Hippocampal formation (tissue), 2 donors: ENCODE data around the gene RFTN1.

Experiments
- DNase-seq, 2 donors: peaks; one replicate each; lab custom pipeline; 2025; lab: John Stamatoyannopoulos, UW

The RFTN1 gene

DNA sequence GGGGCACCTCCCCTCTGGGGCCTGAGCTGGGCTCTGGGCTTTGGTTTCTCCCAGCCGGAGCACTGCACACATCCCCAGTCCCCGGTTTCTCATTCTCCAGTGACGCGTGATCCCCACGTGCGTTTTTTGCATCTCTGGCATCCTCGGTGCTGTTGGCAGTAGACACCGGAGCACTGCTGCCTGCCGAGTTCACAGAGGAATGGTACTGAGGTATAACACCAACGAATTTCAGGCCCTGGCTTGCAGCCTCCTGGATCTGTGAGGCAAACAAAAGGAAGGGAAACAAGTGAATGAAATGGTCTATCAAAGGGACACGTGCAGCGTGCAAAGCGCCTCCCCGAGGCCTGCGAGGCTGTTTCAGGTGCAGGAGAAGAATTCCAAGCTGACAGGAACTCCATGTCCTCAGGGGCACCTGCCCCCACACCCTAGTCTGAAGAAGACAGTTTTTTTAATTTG, 135.6 kb downstream of the RFTN1 start:
- DNase-seq = no peak

DNA sequence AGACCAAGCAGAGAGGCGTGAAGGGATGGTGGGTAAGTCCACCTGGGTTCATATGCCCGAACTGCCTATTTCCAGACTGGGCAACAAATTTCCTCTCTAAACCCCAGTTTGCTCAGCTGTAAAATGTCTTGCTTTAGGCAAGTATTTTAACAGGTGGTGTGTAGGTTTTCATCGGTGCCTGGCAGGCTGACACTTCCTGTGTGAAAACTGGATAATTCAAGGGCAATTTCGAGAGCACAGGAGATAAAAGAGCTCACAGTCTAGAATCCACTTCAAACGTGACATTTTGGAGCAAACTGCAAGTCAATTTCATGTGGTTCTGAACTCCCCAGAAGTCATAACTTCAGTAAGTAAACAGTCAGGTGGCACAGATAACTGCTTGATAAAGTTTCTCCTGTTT, 136.3 kb downstream of the RFTN1 start:
- no peak for DNase-seq

DNA sequence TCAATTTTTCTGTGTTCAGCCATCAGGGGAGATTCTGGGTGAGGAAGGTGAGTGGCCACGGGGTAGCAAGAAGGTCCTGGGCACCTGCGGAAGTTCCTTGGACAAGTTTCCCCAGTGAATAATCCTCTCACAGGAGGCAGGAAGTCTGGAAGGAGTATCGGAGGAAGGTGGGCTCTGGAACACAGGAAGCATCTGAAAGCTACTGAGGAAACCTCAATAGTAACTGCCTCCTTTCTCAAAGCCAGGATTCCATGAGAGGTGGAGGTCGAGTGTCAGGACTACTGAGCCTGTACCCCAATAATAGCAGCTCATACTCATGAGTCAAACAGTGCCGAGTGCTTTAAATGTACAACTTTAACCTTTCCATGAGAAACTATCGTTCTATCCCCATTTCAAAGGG, 137.6 kb downstream of the RFTN1 start:
- DNase-seq = no peak

DNA sequence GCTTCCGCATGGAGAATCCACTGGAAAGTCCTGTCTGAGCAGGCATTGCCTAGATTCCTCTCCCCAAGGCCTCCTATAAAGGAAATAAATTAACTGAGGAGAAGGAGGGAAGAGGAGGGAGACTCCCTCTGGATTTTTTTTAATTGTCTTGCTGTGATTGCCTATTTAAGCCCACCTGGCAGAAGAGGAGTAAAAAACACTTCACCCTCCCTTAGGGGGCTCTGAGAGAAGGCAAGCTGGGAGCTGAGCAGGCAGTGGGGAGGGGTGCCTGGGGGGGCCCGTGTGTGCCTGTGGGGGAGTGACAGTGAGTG, 138.6 kb downstream of the RFTN1 start:
- DNase-seq = no peak

DNA sequence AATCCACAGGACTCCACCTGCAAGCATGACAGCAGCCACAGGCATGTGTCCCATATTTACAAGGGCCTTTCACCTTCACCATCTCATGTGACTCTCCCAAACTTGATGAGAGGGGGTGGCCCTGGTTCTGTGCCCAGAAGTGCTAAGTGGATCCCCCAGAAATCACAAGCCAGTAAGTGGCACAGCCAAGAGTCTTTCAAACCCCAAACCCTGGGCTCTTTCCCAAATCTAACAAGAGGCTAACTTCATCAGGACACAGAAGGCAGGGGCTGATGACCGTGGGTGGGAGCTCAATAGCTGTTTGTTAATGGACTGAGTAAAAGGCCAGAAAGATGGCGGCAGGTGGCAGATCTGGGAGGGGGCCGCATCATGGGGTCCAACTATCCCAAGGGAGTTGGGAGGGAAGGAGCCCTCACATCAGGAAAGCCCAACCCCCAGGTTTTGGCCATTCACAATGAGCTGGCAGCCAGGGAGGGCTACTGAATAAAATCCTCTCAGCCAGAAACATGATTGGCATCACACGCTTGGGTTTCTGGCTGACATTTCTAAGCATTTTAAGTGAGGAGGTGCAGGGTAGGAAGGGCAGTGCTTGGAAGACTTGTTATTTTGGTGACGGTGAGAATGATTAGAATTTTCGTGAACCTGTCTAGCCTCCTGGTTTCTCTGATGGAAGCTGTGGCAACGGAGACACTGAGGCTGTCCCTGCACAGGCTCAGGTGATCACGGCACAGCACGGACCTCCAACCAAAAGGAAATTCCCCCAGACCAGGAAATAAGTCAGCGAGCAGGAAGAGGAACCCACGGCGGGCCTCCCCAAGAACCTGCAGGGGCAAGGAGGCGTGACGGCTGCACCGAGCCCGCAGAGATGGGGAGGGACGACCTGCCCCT, 139.2 kb downstream of the RFTN1 start:
- DNase-seq = peak in 1 of 2 donors; percentile 25

DNA sequence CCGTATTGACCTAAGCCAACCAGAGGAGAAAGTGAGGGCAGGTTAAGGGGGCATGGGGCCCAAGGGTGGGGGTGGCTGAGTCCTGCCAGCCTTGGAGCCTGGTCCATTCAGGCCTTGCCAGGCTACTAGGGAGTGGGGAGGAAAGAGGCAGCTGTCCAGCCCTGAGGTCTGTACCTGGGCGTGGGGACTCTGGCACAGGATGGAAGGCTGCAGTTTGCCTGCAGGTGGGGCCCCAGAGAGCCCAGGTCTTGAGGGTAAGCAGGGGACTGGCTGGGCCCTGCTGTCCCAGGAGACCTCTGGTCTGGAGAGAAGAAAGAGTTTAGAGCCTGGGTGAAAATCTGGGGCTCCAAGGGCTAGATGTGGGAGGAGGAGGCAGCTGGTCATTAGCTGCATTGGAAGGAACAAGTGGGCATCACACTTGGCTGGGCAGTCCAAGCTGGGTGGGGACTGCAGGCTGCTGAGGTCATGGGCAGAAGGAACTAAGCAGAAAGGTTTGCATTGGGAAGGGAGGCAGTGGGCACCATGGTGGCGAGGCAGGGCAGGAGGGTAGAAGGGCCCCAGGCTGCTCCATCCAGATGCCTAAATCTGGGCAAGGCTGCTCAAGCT, 140.1 kb downstream of the RFTN1 start:
- no peak for DNase-seq

DNA sequence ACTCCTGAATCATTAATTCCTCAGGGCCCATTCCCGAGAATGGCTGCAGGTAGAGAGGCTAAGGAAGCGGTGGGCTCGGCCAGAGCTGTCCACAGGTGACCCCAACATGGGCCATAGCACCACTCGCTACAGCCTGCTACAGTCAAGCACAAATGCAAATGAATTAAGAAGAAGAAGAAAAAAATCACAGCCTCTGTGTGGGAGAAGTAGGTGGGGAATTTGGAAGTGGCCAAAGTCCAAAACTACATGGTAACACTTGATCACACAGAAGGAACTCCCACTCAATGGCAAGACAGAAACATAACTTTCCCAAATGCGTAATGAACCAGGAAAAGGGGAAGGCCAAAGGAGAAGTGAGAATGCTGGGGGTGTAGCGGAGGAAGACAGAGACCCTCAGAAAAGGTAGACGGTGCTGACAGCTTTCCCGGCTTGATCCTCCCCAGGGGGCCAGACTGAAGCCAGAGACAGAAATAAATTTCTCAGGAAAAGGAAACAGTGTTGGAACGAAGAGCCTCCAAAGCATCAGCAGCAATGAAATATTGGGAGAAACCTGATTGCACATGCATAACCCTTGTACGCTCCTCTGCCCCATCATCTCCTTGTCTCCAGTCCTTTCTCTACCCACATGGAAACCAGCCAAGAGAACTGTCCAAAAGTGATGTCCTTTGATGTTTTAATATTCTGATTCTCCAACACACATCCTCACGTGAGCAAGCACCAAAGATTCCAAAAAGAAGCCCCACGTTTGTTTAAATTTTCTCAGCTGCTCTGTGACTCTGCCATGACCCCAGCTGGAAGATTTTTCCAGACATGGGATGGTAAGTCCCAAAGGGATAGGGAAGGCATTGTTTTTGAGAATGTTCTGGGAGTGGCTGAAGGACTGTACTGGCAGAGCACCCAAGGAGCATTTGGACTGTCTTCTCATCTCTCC, 140.9 kb downstream of the RFTN1 start:
- peak in 1 of 2 donors; percentile 7 for DNase-seq

DNA sequence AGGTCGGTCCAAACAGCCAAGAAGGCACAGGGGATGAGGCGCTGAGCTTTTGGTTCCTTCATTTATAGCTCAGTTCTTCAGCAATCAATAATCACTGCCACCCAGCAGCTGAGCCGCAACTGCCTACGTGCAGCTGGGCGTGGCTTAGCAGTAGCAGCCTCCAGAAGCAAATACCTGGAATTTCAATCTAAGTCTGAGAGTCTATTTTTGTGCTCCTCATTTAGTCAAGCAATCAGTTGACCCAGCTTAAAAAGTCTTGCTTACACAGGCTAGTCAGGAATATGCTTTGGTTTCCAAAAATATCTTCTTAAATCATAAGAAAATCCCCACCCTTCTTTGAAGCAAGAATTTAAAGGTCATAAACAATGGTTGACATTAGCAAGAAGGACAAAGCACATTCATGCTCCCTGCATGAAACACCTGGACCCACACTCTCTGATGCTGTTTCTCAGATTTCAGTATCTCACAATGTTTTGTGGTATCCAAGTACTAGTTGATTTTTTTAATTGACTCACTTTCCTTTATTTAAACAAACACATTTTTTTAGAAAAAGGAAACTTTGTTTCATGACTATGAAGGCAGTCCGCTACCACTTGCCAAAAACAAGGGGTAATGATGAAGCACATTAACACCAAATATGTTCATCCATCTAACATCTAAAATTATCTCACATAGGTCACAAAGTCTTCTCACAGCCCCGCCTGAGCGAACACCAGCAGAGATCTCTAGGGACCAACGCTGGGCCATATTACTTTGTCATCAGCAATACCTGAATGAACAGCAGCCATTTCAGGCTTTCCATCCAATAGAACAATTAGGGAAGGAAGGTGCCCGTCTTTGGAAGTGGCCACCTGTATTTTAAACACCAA, 142.4 kb downstream of the RFTN1 start:
- no peak for DNase-seq

DNA sequence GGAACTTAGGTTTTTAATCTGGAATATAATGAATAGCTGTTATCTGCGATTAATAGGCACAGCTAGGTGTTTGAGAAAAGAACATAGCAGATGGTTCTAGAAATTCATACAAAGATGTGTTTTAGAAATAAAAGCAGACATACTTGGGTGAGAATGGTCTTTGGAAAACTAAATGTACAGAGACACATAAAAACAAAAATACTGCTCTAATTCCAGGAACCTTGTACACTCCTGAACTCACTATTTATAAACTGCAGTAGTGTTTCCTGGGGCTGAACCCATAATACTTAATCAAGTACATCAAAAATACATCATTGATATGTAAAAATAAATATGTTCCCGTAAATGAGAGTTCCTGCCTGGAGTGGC, 143.0 kb downstream of the RFTN1 start:
- no peak for DNase-seq

DNA sequence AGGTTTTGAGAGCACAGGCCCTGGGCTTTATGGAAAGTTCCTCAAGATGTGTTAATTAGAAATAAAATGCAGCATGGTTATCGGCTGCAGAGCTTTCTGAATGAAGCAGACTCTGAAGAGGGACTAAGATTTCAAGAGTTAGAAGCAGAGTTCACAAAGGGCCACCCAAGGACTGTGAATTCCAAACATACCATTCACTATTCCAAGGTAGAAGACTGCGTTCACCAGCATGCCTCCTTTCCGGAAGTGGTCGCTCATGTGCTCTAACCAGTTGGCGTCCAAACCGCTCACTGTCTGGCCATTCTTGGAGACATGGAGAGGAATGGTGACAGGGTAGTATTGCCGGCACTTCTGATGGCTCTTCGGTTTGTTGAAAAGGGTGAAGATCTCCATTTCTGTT, 143.6 kb downstream of the RFTN1 start:
- DNase-seq = no peak

DNA sequence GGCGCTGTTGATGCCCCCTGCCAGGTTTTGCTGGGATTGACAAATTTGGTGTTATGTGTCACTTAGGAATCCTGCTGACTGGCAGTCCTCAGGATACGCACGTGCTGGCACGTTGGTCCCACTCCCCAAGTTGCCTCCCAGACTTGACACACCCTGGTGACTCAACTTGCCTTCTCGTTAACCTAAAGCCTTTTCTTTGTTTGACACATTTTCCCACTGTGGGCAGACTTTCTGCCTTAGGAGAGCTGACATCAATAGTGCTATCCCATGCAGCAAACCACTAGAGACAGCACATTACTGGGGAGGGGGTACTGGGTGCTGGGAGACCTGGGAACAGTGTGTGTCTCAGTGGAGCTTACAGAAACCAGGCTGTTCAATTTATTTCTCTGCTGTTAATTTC, 144.2 kb downstream of the RFTN1 start:
- DNase-seq = no peak

DNA sequence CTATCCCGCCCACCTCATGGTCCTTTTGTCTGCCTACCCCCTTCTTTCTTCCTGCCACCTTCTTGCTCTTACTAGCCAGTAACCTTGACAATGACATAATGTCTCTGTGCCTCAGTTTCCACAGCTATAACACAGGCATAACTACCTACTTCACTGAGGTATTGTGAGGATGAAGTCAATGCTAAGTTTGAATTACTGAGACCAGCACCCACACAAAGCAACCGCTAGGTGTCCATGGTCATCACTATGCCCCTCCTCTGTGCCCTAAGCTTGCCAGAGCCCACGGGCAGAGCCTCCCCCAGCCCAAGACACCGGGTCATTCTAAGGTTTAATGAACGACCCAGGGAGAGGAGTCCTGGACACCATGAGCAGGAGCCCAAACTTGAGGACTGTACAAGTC, 146.9 kb downstream of the RFTN1 start:
- no peak for DNase-seq

DNA sequence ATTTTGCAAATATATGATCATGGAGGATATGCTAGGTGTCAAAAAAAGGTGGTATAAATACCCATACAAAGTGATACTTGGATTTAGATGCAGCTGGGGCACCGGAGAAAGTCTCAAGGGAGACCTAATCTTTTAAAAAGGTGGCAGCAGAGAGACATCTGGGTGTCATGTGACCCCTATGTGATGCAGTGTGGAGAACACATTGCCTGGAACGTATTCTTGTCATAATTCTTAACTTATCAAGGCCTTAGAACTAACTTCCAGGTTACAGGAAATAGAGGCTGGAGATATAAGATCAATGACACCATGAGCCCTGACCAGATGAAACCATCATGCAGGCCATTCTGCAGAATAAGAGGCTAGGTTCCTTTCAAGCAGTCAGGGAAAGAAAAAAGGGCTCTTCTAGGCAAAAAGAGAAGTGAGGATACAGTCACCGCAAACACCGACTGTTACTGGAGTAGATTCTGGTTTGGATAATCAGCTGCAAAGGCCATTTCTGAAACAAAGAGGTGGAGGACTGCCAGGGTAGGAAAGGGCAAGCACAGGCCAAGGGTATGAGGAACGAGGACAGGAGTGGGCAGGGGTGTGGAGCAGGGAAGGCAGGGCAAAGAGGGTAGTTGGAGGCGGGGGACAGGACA, 147.9 kb downstream of the RFTN1 start:
- no peak for DNase-seq

DNA sequence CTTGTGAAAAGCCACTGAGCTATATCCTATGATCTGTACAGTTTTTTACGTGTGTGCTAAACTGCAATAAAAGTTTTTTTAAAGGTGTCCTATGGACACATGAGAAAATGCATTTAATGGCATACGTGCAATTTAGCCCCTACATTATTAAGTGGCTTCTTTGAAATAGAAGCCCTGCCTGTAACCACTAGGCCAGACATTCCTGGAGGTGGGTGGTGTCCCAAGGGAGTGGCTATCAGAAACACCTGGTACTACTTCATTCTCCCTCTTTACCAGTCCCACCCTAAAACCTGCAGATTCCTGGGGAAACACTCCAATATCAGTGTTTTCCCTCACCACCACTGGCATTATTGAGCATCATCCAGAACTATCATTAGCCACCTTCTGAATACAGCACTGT, 148.5 kb downstream of the RFTN1 start:
- no peak for DNase-seq

DNA sequence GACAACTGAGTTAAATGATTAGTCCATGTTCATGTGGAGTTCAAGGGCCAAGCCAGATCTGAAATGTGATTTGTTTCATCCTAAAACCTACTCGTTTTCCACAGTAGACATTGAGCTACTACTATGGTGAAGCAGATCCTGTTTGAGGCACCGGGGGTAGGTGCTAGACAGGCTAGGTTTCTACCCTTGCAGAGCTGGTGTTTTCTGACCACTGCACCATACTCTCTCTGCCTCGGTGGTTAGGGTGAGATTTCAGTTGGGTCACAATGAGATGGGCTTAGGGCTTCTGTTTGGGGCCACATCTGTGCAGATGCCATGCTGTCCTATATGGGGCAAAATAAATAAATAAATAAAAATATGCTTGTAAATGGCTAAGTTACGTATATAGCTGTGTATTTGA, 149.2 kb downstream of the RFTN1 start:
- no peak for DNase-seq

DNA sequence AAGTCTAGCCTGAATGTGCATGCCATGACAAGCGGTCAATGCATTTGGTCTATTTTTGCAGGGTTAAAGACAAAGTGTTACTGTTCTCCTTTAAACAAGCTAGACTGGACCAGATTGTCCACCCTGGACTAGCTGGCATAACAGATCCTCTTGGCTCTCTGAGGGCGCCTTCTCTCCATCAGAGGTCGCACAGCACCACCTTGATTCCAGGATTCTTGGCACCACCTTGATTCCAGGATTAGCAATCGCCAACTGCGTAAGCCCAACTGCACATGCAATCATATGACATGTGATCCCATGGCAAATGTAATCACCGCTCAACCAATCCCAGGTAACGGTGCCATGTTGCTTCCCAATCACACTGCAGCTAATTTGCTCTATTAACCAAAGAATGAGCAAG, 149.9 kb downstream of the RFTN1 start:
- DNase-seq = no peak

DNA sequence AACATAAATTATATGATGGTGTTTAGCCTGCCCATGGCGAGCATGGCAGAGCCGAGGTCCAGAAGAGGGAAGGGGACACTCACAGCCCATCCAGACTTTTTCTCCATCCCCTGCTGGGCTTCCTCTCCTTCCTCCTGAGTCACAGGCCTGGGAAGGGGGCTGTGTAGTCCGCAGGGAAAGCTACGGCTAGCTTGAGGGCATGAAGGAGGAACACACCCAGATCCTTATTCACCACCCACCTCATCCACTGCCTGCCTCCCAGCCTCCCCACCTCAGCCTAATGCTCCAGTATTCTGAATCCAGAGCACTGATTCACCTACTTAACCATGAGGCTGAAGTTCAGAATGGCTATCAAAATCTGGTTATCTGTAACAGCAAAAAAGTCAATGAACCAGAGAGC, 150.7 kb downstream of the RFTN1 start:
- no peak for DNase-seq

DNA sequence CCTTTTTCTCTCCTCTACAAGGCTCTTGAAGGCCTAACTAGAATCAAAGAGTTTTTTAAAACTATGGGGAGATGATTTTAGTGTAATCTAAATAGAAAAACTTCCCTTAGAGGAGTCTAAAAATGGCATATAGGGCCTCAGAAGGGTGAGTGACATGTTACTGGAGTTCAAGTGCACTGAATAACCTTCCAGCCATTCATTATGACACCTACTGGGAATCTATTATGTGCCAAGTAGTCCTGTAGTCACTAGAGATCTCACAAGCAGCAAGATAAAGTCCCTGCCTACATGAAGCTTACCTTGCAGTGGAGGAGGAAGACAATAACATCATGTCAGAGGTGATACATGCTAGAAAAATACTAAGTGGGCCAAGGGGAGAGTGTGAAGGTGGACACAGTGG, 152.4 kb downstream of the RFTN1 start:
- no peak for DNase-seq

DNA sequence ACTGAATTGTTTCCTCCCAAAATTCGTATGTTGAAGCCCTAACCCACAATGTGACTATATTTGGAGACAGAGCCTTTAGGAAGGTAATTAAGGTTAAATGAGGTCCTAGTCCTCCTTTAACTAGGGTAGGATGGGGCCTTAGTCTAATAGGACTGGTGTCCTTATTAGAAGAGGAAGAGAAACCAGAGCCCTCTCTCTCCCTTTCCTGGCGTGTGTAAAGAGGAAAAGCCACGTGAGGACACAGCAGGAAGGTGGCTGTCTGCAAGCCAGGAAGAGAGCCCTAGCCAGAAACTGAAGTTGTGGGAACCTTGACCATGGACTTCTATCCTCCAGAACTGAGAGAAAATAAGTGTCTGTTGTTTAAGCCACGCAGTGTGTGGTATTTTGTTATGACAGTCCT, 154.2 kb downstream of the RFTN1 start:
- DNase-seq = no peak

DNA sequence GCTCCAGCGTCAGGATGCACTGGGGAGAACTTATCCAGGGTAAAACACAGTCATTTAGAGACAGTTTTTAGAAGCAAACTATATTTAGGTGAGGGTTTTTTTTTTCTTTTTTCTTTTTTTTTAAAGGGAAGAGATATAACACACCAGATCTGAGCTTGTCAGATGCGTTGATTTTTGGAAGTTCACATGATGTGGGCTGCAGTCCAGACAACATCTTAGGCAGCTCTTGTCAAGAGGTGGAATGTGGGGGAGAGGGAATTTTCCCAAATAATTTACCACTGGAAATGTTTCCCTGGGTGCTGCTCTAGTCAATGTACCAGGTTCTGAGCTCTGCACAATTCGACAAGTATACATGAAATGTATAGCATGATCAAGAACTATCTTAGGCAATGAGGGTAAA, 155.2 kb downstream of the RFTN1 start:
- DNase-seq = no peak
